ENCODE measurements around the gene CDKAL1.
A peak's percentile ranks its signal among the peaks of the same experiment; 100 is the strongest.
"Not testable (repeated sequence)": the region's sequence is repeated elsewhere in the genome, so short reads cannot be mapped to it uniquely, and the experiment has no call there.

Gene CDKAL1

GRCh38 chr6:20534295-20535262 lies at the start of gene CDKAL1:
Gene CDKAL1, plus strand, starts transcription at chr6:20534457. Its CDS starts 11,894 bp downstream, at chr6:20546351.
- DNase-seq (ENCODE audit: low read depth), result peak; percentile 88

- DNase-seq (ENCODE audit: low read depth), result no peak
Measured at GRCh38 chr6:20486641-20487040, 47.6 kb upstream of the CDKAL1 start.

DNA sequence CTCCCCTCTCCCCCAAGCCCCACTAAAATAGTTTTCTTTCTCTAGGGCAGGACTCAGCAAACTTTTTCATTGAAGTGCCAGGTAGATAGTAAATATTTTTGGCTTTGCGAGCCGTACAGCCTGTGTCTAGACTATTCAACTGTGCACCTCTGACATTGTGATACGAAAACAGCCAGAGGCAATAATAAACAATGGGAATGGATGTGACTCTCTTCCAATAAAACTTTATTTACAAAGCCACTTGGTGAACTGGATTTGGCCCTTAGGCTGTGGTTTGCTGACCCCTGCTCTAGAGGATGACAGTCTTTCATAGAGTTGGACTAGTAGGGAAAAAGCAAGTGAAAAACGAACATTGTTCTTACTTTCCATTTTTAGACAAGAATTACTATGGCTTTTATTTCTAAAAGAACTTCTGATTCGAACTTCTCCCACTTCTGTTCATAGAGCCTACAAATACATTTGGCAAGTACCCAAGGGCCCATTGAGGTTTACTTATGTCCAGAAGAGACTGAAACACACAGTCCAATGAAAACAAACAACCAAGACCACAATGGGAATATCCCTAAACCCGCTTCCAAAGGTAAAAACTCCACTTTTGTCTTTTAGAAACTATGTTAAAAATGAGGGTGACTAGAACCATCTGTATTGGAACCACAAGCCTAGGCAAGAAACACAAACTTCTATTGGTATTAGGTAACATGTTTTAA lies 46.4 kb upstream of the CDKAL1 start:
- no peak for DNase-seq (ENCODE audit: low read depth)

GRCh38 chr6:20490591-20490990 lies 43.7 kb upstream of the CDKAL1 start:
- no peak for DNase-seq (ENCODE audit: low read depth)

GRCh38 chr6:20492099-20492498 lies 42.2 kb upstream of the CDKAL1 start:
- DNase-seq (ENCODE audit: low read depth), result no peak

DNA sequence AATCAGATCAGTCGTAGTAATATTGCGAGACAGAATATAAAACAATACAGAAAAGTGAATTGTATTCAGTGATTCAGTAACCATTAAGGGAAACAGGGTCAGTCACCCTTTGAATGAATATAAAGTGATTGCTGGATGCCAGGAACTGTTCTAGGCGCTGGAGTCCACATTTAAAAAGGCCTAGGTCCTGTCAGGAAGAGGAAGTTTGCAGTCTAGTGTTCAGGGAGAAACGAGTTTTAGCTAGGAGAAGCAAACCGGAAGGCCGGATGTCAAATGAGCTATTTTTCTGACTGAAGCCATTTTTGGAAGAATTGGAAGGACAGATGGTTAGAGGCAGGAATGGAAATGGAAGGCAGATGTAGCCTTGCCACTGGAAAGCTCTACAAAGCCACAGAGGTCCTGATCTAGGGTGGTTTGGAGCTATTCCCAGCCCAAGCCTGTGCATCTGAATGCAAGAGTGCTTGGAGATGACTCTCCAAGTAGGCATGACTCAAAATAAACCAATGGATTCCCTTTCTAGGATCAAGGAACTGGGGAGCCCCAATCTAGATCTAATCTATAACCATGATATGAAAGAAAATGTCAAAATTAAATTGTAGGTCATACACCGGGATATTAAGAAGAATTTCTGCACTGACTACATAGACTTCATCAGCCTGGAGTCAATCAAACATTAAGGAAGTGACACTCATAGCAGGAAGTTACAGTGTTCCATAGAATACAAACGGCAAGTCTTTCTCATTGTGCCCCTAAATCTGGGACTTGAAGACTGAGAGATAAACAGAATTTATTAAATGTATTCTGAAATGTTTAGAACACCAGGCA lies 36.8 kb upstream of the CDKAL1 start:
- no peak for DNase-seq (ENCODE audit: low read depth)

- DNase-seq (ENCODE audit: low read depth), result no peak
Measured at GRCh38 chr6:20498041-20498385, 36.2 kb upstream of the CDKAL1 start.

GRCh38 chr6:20509212-20509611 lies 25.0 kb upstream of the CDKAL1 start:
- no peak for DNase-seq (ENCODE audit: low read depth)

DNA sequence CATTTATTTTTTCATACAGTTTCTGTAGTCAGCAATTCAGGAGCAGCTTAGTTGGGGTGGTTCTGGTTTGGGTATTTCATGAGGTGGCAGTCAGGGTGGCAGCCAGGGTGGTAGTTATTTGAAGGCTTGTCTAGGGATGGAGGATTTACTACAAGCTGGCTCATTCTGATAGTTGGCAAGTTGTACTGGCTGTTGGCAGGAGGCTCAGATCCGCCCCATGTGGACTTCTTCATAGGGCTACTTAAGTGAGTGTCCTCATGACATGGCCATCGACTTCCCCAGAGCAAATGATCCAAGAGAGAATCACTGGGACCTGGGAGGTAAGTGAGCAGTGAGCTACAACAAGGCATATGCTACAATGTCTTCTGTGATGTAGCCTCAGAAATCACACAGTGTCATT lies 22.4 kb upstream of the CDKAL1 start:
- DNase-seq (ENCODE audit: low read depth), result no peak

DNA sequence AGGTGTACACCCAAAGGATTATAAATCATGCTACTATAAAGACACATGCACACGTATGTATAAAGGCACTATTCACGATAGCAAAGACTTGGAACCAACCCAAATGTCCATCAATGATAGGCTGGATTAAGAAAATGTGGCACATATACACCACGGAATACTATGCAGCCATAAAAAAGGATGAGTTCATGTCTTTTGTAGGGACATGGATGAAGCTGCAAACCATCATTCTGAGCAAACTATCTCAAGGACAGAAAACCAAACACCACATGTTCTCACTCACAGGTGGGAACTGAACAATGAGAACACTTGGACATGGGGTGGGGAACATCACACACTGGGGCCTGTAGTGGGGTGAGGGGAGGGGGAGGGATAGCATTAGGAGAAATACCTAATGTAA lies 9.0 kb upstream of the CDKAL1 start:
- DNase-seq (ENCODE audit: low read depth), result not testable (repeated sequence)

- DNase-seq (ENCODE audit: low read depth), result not testable (repeated sequence)
Measured at GRCh38 chr6:20529086-20529448, 5.2 kb upstream of the CDKAL1 start.

- no peak for DNase-seq (ENCODE audit: low read depth)
Measured at GRCh38 chr6:20532881-20533280, 1.4 kb upstream of the CDKAL1 start.

DNA sequence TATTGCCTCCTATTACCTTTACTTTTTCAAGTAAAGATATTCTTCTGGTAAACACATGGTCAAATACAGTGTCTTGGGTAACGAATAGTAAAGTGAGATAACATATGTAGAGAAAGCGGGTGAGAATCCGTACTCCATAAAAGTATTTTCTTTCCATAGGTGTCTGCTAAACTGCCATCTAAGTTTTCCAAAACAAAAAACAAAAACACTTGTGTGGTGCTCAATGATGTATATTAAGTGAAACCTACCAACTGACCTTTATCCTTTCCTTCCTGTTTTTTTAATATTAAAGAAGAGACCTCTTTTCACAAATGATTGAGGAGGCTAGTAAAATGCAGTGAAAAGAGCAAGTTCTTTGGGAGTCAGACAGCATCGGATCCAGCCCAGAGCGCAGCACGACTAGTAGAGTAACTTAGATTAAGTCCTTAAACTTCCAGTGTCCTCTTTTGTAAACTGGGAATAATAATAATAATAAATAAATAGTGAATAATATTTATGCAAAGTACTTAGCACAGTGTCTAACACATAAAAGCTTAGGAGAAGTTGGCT lies 437 bp upstream of the CDKAL1 start:
- DNase-seq (ENCODE audit: low read depth), result no peak

DNA sequence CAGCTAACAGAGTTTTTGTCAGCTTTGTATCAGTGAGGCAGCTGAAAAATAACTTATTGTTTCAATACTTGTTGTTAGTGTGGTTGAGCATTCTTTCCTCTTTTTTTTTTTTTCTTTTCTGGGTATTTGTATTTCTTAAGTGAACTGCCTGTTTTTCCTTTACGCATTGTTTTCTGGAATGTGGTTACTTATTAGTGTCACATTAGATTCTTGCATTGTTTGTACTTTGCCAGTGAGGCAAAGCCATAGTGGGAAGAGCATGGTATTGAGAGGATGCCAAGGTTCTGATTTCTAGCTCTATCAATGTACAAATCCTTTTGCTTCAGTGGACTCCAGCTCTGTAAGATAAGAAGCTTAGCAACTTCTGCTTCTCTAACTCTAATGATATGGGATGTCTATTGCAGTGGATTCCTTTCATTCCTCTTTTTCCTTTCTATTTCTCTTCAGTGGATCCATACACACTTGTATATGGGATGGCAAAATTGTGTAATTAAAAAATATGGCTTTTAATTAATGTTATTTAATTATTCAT lies 3.9 kb downstream of the CDKAL1 start:
- no peak for DNase-seq (ENCODE audit: low read depth)

DNA sequence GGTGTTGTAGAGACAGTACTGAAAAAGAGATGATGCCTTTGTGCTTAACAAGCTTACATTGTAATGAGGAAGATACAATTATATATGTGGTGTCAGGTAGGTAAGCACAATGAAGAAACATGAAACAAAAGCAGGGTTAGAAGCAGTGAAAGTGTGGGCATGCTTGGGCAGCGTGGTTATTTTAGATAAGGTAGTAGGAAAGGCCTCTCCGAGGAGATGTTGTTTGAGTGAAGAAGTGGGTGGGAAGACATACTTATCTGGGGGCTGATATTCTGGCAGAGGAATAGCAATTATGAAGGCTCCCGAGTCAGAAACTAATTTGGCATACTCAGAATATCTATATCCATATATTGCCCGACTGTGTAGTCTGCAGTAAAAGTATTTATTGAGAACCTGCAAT lies 4.7 kb downstream of the CDKAL1 start:
- no peak for DNase-seq (ENCODE audit: low read depth)

DNA sequence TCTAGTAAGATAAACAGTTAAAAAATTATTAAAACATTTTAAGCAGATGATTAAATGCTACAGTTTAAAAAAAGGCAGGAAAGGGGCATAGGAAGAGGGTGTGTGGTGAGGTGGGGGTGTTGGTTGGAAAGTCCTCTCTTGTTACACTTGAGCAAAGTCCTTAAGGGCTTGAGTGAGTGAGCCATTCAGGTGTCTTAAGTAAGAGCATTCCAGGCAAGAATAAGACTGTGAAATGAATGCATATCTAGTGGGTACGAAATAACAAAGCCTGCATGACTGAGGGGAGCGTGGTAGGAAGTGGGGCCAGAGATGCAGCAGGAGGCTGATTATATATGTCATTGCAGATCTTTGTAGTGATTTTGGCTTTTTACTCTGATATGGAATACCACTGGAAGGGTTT lies 5.1 kb downstream of the CDKAL1 start:
- no peak for DNase-seq (ENCODE audit: low read depth)

- DNase-seq (ENCODE audit: low read depth), result no peak
Measured at GRCh38 chr6:20540683-20541082, 6.4 kb downstream of the CDKAL1 start.

- no peak for DNase-seq (ENCODE audit: low read depth)
Measured at GRCh38 chr6:20541382-20541781, 7.1 kb downstream of the CDKAL1 start.

DNA sequence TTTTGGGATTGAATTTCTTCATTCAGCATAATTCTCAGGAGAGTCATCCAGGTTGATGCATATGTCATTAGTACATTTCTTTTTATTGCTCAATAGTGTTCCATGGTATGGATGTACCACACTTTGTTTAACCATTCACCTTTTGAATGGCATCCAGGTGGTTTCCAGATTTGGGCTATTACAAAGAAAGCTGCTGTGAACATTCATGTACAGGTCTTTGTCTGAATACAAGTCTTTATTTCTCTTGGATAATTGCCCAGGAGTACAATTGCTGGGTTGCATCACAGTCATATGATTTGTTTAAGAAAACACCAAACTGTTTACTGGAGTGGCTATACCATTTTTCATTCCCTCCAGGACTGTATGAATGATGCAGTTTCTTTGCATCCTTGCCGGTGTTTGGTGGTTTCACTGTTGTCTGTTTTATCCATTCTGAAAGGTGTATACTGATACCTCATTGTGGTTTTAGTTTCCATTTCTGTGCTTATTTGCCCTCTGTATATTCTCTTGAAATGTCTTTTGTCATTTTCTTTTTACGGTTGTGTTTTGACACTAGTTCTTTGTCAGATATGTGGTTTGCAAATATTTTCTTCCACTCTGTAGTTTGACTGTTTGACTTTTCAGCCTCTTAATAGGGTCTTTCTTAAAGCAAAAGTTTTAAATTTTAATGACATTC lies 8.8 kb downstream of the CDKAL1 start:
- DNase-seq (ENCODE audit: low read depth), result no peak

DNA sequence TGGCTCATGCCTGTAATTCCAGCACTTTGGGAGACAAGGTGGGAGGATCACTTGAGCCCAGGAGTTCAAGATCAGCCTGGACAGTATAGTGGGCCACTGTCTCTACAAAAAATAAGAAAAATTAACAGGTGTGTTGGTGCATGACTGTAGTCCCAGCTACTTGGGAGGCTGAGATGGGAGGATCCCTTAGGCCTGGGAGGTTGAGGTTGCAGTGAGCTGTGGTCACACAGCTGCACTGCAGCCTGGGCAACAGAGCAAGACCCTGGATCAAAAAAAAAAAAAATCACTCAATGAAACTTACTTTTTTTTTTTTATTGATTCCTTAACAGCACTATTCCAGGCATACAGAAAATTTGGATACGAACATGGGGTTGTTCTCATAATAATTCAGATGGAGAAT lies 14.0 kb downstream of the CDKAL1 start:
- no peak for DNase-seq (ENCODE audit: low read depth)

DNA sequence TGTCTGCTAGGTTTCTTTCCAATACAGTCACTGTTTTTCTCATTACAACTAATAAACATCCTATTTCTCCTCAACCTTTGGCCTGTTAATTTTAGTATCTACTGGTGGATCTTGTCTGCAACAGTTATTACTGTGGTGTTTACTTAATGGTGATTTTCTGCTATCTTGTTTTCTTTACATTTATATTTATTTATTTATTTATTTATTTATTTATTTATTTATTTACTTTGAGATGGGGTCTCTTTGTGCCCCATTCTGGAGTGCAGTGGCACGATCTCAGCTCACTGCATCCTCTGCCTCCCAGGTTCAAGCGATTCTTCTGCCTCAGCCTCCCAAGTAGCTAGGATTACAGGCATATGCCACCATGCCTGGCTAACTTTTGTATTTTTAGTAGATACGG lies 15.1 kb downstream of the CDKAL1 start:
- not testable (repeated sequence) for DNase-seq (ENCODE audit: low read depth)
